Activated CD8-positive, alpha-beta memory T cell treated with anti-CD3 and anti-CD28 coated beads, Interleukin-2, amount 50 U/mL, for 48 hours (primary cell): Measurements from ENCODE around the gene PLOD2.
"Not testable (repeated sequence)": the region's sequence is repeated elsewhere in the genome, so short reads cannot be mapped to it uniquely, and the experiment has no call there.

Source experiments
- DNase-seq: peaks from one replicate; pipeline ENCODE4 v3.0.0-alpha.2; 2020

The PLOD2 gene

DNA sequence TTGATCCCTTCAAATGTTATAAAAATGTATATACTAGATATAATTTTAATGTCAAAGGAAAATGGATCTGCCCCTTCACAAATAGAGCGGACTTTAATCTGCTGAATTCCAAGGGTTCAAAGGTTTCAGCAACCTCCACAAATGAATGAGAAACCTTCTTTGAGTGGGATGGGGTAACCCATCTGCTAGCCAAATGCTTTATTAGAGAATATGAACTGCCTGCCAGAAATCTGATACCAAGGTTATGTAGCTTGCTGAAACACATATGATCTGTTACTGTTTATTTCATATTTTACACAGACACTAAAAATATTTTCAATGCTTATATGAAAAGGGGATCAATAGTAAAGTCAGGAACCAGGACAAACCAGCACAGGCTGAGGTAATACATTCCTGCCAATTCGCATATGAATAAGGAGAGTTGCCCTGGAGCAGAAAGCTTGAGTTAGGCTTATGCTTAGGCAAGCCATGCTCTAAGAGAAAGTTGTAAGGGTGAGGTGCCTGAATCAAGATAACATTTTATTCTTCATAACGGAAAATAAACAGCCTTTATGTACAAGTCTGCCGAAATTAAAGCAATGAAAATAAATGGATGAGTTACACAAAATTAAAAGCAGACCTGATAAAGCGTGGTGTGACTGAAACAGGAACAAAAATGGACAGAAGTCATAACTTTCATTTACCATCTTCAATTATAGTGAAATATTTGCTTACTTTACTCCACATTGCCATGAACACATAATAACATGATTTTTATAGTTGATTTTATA lies 26.5 kb downstream of the PLOD2 start:
- no peak for DNase-seq

GRCh38 chr3:146133441-146133840 lies 27.5 kb downstream of the PLOD2 start:
- DNase-seq, result no peak

- no peak for DNase-seq
Measured at GRCh38 chr3:146131616-146132410, 29.2 kb downstream of the PLOD2 start.

DNA sequence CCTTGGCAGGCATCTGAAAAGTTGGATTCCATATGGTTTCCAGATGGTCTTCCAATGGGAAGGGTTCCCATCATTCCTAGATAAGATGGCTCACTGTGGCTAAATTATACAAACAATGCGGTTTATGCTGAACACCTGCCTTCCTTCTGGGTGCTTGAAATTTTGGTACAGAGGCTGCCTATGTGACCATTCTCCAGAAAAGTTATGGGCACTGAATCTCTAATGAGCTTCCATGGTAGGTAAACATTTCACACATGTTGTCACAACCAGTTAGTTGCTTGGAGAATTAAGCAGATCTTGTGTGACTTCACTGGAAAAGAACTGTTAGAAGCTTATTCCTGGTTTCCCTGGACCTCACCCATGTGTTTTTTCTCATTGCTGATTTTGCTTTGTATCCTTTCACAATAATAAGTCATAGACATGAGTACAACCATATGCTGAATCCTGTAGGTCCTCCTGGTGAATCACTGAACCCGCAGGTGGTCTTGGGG lies 30.1 kb downstream of the PLOD2 start:
- no peak for DNase-seq

GRCh38 chr3:146129750-146130149 lies 31.2 kb downstream of the PLOD2 start:
- no peak for DNase-seq

DNA sequence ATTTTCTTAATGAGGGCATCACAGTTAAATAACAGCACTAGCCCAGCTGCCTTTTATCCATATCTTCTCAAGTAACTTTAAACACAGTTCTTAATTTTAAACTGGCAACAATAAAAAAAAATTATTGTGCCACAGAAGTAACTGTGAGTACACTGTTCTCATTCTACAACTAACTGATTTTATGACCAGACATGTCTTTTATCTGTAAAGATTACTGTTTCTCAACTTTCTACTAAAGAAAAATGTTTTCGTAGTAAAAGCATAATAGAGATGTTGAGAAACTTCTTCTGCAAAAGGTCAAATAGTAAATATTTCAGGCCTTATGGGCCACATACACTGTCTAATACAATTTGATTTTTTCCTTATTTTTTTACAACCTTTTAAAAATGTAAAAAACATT lies 32.0 kb downstream of the PLOD2 start:
- no peak for DNase-seq

GRCh38 chr3:146128179-146128578 lies 32.8 kb downstream of the PLOD2 start:
- DNase-seq, result no peak

DNA sequence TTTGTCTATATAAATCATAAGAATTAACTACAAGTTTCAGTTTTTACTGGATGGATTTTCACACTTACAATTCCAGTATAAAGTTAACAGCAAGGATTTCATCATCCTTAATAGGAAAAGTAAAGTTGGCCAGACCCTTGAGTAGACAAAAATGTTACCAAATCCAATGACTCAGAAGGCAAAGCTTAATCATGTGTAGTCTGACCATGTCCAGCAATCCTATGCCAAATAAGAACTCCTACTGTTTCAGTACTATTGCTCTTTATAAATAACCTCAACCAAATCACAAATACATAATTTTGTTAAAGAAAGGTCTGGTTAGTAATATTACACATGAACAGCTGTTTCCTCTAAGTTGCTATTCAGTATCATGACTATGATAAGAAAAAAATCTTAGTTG lies 35.0 kb downstream of the PLOD2 start:
- no peak for DNase-seq

GRCh38 chr3:146124126-146124801 lies 36.7 kb downstream of the PLOD2 start:
- DNase-seq, result no peak

GRCh38 chr3:146117406-146118285 lies 43.3 kb downstream of the PLOD2 start:
- no peak for DNase-seq

DNA sequence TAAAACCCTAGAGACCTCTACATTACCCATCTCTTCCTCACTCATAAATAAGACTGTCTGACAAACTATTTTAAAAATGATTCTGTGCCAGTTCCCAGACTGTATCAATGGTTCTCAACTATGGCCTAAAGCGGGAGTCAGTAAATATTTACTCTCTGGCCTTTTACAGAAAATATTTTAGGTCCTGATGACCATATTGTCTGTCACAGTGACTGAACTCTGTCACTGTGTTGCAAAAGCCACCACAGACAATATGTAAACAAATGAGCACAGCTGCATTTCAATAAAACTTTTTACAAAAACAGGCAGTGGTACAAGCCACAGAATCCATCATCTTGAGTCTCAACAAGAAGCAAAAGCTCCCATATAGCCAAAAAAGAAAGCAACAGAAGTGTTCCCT lies 45.4 kb downstream of the PLOD2 start:
- DNase-seq, result no peak

DNA sequence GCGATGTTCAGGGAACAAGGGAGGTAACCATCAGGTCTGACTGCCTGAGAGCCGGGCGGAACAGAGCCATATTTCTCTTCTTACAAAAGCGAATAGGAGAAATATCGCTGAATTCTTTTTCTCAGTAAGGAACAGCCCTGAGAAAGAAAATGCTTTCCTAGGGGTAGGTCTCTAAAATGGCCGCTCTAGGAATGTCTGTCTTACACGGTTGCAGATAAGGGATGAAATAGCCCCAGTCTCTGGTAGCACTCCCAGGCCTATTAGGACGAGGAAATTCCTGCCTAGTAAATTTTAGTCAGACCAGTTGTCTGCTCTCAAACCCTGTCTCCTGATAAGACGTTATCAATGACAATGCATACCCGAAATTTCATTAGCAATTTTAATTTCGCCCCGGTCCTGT lies 47.2 kb downstream of the PLOD2 start:
- not testable (repeated sequence) for DNase-seq

DNA sequence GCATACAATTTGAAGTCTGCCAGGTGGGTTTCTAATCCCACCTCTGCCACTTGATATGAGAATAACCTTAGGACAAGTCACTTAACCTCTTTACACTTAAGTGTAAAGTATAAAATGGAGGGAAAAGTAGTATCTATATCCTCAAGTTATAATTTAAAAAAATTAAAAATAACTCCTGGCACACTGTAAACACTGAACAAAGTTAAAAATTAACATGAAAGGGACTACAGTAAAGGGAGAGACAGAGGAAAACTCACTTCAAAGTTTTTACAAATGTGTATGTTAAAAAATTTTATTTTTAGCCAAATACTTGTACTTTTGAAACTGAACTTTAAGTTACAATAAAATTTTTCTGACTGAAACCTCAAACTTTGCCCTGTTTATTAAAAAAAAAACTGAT lies 49.6 kb downstream of the PLOD2 start:
- DNase-seq, result no peak

GRCh38 chr3:146110161-146110560 lies 50.8 kb downstream of the PLOD2 start:
- no peak for DNase-seq

GRCh38 chr3:146106986-146107385 lies 54.0 kb downstream of the PLOD2 start:
- no peak for DNase-seq

GRCh38 chr3:146104068-146104467 lies 56.9 kb downstream of the PLOD2 start:
- DNase-seq, result no peak

- DNase-seq, result no peak
Measured at GRCh38 chr3:146102885-146103284, 58.1 kb downstream of the PLOD2 start.

DNA sequence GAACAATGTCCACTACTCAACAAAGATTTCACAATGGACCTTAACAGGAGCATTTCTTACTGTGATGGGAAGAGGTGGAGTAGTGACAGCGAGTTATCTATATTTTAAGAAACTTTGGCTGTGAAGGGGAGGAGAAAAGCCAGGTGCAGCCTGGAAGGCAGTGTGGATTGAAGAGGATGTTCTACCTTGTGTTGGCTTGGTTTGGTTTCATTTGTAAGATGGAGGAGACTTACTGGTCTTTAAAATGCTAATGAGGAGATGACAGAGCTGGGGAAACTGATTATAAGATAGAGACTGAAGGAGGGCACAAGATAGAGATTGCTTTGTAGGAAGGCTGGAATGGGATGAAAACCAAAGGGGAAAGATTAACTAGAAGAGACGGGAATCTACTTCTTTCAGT lies 59.4 kb downstream of the PLOD2 start:
- no peak for DNase-seq

GRCh38 chr3:146100825-146101444 lies 60.0 kb downstream of the PLOD2 start:
- no peak for DNase-seq

DNA sequence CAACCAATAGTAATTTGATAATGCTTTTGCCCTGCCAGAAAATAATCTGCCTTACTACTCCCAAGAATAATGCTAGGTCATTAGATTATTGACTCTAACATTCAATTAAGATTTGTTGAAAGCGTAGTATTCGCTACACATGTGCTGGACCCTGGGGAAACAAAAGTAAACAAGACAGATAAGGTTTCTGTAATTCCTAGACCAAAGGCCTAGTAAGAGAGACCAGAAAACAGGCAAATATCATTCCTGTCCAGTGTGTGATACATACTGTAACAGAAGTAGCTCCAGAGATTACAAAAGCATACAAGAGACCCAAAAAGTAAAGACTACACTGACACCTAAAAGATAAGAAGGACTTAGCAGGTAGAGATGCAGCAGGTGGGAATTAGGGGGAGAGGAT lies 60.8 kb downstream of the PLOD2 start:
- no peak for DNase-seq

GRCh38 chr3:146099316-146099715 lies 61.7 kb downstream of the PLOD2 start:
- DNase-seq, result no peak

GRCh38 chr3:146093896-146094295 lies 67.1 kb downstream of the PLOD2 start:
- no peak for DNase-seq
